HG02678 (cell line): ENCODE results near the gene ARHGAP6.
"Not testable (repeated sequence)": the region's sequence is repeated elsewhere in the genome, so short reads cannot be mapped to it uniquely, and the experiment has no call there.

Experiments used
- ATAC-seq: cut with Tn5 transposase; IDR thresholded peaks from one replicate; pipeline ENCODE4 v1.9.1; 2021; ENCODE audit warnings: mild to moderate bottlenecking, moderate library complexity; ENCODE audit not compliant: unreplicated experiment

ARHGAP6 gene

DNA sequence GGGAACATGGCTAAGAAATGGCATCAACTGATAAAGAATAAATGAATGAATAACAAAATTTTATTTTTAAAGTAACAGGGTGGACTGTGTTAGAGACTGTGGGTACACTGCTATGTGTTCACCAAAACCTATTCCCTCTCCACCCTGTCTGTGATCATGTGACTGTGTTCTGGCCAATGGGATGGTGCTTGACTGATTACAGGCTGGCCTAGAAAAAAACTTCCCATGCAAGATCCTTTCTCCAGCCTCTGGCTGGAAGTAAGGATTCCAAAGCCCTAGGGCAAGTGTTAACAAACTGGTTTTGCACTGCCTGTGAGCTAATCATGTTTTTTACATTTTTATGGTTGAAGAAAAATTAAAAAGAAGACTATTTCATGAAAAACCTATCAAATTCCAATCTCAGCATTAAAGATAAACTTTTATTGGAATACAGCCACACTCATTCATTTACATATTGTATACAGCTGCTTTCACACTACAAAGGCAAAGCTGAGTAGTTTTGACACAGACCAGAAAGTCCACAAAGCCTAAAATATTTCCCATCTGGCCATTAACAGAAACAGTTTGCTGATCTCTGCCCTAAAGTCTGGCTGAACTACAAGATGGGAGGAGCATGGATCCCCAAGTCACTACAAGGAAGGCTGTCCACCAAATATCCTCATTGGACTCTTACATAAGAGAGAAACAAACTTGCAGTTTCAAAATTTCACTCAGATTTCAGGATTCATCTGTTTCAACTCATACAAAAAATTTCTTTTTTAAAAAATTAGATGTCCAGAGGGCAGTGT, 133.2 kb downstream of the ARHGAP6 start:
- ATAC-seq: no peak

DNA sequence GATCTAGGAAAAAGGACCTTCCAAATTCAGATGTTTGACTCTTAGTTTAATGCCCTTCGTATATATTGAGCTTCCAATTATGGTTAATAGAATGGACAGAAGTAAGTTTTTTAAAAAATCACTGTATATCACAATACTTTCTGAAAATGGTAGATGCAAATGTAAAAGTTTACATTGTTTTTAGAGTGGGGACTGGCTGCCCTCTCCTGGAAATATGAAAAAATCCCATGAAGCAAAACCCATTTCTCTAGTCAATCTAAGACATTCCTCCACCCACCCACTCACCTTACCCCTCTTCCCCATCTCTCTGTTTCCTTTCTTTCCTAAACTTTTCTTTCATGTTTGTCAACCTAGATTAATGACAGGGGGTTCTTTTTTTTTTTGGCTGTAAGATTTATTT, 134.5 kb downstream of the ARHGAP6 start:
- no peak for ATAC-seq

DNA sequence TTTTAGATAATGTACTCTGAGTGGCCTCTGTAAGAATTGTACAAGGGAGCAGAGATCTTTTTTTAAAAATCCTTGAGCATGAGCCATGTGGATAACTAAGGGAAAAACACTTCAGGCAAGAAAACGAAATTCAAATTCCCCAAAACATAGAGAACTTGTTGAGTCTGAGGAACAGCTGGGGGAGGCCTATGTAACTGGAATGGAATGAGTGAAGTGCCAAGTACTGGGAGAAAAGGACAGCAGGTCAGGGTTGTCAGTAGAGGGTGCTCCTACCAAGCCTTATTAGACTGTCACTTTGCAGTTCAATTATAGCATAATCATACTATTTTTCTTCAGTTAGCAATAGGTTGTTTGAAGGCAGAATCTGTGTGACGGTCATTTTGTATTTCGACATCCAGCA, 135.1 kb downstream of the ARHGAP6 start:
- ATAC-seq: no peak

DNA sequence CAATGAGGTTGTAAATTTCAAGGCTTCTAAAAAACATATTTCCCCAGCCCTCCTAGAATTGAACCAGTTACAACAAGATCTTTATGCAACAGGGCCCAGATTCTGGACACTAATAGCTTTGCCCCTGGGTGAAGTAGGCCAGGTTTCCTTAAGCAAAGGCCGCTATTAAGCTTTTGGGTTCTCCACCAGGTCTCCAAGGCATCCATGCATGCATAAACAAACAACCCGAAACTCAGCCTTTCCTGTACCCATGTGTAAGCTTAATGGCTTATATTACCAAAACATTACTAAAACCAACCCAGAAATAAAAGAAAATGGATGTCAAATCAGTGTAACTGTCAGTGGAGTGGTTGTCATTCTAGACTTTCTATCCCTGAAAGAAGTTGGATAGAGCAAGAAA, 137.1 kb downstream of the ARHGAP6 start:
- ATAC-seq: no peak

DNA sequence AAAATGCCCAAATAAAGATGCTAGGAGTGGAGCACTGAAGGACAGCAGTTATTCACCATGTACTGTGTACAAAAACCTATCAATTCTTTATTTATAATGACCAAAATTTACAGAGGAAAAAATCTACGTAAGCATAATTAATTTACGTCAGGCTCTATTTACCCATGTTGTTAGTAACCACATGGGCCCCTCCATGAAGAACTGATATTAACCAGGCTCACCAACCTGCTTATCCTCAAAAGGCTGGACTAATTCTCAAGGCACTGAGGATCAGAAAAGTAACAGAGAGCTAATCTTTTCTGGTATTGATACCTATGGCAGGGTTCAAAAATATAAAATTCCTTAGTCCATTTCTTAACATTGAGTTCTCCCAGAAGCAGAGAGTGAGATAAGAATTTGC, 140.0 kb downstream of the ARHGAP6 start:
- ATAC-seq: no peak

DNA sequence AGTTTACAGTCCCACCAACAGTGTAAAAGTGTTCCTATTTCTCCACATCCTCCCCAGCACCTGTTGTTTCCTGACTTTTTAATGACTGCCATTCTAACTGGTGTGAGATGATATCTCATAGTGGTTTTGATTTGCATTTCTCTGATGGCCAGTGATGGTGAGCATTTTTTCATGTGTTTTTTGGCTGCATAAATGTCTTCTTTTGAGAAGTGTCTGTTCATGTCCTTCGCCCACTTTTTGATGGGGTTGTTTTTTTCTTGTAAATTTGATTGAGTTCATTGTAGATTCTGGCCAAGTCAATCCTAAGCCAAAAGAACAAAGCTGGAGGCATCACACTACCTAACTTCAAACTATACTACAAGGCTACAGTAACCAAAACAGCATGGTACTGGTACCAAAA, 146.5 kb downstream of the ARHGAP6 start:
- not testable (repeated sequence) for ATAC-seq

DNA sequence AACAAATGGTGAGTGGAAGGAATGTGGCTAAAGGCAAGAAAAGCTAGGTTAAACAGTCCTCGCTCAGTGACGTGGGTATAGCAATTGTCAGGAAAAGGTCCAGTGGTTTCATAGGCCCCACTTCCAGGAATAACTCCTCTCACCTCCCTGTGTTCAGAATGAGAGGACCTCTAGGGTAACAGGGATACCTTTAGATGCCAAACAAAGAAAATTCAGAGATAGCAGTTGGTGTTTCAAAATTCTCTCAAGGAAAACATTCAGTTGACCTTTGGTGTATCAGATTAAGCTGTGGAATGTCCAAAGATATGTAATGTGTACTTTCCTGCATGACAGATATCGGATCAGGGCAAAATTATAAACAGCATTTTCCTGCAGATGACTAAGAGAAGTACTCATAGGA, 155.9 kb downstream of the ARHGAP6 start:
- ATAC-seq: no peak

DNA sequence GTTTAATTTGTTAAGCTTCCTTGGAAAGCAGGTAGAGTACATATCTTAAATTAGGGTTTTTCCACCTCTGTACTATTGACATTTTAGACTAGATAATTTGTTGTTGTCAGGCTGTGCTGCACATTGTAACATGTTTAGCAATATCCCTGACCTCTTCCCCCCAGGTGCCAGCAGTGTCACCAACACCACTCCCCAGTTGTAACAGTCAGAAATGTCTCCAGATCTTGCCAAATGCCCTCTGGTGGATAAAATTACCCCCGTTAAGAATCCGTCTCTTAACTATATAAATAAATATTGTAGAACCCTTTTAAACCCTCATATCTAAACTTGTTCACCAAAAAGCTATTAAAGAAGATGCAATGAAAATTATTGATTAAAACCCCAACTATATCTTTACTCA, 161.5 kb downstream of the ARHGAP6 start:
- no peak for ATAC-seq

DNA sequence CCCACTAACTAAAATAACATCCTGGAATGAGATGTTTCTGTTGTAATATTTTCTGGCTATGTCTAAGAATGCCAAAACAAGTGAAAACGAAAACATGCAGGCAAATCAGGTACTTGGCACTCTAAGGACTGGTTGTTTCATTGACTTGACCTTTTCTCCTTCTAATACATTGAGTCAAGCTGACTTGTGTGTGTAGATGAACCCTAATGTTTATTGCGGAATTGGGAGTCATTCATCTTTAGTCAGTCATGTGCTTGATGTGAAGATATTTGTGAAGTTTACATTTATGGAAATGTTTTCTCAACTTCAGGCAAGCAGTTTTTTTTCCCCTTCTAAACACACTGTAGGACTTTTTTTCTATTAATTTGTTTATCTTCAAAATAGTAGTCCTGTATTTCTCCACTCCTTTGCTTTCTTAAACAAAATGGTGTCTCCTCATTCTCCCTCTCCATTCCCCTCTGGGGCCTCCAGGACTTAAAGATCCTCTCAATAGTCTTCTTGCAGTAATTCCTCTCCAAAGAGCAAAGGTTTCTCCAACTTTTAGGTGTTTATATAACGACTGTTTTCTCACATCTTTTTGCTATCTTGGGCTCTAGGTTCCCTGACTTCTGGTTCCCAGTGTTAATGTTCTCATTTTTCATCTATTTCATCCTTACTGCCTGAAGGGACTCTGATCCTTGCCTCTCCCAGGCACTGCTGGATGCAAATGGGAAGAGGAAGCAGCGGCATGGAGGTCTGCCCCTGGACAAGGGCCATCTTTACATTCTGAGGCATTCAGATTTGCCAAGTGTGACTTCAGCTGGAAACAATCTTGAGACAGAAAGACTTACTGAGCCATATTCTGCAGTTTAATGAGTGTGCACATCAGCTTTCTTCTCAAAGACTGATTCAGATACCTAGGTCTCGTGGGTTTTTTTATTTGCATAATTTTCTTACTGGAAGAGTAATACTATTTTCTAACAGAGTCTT, 166.4 kb downstream of the ARHGAP6 start:
- ATAC-seq: no peak

DNA sequence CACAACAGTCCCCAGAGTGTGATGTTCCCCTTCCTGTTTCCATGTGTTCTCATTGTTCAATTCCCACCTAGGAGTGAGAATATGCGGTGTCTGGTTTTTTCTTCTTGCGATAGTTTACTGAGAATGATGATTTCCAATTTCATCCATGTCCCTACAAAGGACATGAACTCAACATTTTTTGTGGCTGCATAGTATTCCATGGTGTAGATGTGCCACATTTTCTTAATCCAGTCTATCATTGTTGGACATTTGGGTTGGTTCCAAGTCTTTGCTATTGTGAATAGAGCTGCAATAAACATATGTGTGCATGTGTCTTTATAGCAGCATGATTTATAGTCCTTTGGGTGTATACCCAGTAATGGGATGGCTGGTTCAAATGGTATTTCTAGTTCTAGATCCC, 174.3 kb downstream of the ARHGAP6 start:
- ATAC-seq: not testable (repeated sequence)

DNA sequence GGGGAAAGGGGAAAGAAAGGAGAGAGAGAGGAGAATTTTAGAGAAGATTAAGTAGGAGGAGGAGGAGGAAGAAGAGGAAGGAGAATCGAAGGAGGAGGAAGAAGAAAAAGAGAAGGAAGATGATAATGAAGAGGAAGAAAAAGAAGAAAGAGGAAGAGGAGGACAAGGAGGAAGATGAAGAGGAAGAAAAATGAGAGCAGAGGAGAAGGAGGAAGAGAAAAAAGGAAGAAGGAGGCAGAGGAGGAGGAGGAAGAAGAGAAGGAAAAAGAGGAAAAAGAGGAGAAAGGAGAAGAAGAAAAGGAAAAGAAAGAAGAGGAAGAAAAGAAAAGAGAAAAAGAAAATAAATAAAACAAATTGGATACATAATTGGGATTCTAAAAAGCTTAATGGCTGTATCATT, 181.4 kb downstream of the ARHGAP6 start:
- no peak for ATAC-seq

DNA sequence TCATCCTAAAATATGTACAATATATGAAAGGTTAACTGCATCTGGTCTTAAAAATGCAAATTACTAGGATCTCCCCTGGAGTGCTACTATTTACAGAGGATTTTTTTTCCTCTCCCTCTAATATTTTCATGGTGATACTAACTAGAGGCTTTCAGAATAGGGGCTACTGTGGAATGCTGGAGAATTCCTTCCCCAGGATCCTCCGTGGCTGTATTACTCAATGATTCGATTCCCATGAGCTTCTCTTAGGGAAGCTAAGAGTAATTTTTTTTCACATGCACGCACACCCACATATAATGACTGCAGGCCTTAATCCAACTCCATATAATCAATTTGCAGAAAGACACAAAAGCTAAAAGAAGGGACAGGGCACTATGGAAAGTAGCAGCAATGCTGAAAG, 184.7 kb downstream of the ARHGAP6 start:
- no peak for ATAC-seq

DNA sequence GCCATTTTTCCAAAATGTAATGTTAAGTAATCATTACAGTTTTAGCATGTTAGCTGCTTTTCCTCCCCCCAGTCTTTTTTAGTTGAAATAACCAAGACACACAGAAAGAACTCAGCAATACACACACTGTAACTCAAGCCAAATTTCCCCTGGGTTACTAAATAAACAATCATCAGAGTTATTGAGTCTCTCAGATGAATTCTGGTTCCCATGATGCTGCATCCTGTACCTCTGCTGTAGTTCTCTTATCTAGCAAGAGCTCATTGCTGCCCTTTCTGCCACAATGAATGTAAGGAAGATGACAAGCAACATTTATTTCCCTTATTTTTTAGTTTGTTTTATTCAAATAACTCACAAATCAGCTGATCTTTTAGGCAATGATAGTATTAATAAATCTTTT, 185.1 kb downstream of the ARHGAP6 start:
- no peak for ATAC-seq

DNA sequence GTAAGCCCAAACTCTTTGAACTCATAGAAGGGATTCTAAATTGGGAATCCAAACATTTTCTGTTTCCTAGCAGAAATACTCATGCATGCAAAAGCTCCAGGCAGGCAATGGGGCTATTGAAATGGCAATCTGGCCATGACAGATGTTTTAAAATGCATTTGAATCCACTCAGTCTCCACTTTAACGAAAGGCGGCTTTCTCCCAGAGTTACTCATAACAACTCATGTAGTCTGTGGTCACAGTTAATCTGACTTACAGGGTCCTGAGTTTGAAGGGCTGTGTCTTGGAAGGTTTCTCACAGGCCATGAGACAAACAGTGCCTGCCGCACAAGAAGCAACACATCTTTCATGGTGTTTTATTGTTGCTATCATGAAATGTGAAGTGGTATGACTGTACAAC, 186.8 kb downstream of the ARHGAP6 start:
- ATAC-seq: no peak

DNA sequence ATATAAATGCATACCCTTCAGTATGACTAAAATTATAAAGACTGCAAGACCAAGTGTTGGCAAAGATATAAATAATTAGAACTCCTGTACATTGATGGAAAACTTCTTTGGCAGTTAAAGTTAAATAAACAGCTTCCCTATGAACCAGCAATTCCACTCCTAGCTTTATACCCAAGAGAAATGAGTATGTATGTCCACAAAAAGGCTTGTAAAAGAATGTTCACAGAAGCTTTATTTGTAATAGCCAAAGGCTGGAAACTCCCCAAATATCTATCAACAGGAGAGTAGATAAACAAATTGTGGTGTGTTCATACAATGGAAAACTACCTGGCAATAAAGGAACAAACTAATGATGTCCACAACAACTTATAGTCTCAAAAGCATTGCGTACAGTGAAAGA, 187.7 kb downstream of the ARHGAP6 start:
- no peak for ATAC-seq

DNA sequence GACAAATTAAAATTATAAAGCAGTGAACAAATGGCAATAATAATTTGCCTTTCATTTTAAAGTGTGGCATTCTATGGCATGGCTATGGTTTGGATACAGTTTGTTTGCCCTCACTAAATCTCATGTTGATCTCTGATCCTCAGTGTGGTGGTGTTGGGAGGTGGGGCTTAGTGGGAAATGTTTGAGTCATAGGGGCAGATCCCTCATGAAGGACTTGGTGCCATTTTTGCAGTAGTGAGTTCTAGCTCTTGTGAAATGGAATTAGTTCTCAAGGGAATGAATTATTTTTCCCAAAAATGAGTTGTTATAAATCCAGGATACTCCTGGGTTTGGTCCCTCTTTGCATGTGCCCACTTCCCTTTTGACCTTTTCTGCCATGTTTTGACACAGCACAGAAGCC, 191.1 kb downstream of the ARHGAP6 start:
- ATAC-seq: no peak

DNA sequence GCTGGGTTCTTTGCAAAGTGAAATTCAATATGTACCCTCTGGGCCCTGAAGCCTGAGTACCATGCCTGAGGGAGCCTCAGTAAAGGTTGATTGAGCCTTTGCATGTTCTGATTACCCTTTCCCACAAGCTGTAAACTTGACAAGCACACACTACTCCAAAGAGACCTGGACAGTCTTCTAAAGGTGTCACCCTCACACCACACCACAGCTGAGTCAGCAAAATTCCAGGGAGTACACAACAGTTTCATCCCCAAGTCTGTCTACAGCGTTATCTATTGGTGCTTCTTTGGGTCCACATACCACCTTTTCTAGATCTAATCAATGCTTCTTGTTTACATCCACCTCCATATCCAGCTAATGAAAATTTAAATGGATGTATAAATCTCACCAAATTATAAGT, 191.7 kb downstream of the ARHGAP6 start:
- no peak for ATAC-seq

DNA sequence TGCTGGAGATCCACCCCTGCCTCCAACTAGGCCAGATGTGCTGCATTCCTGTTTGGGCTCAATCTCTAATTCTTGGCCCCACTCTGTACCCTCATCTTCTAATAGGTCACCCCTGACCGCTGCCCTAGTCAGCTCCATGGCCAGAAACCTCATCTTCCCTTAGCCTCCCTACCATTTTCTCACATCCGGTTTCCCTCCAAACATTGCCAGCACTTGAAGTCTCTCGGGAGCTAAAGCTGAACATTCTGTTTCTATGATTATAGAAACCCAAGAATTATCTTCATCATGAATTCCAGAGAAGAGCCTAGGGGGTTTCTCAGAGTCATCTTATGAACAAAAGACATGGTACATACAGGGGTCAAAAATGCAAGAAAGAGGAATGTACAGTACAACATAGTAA, 192.8 kb downstream of the ARHGAP6 start:
- ATAC-seq: no peak

DNA sequence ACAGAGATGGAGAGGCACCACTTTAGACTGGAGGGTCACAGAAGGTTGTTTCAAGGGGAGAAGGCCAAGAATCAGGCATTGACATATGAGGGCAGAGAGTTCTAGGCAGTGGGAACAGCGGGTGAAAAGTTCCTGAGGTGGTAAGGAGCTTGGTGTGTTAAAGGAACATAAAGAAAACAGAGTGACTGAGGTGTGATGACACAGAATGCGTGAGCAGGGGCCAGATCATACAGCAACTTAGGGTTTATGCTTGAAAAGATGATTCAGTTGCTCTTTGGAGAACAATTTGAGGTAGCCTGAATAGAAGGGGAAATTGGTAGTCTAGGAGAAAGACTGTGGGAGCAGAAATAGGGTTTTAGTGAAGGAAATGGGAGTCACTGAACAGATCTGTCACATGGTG, 193.3 kb downstream of the ARHGAP6 start:
- no peak for ATAC-seq

DNA sequence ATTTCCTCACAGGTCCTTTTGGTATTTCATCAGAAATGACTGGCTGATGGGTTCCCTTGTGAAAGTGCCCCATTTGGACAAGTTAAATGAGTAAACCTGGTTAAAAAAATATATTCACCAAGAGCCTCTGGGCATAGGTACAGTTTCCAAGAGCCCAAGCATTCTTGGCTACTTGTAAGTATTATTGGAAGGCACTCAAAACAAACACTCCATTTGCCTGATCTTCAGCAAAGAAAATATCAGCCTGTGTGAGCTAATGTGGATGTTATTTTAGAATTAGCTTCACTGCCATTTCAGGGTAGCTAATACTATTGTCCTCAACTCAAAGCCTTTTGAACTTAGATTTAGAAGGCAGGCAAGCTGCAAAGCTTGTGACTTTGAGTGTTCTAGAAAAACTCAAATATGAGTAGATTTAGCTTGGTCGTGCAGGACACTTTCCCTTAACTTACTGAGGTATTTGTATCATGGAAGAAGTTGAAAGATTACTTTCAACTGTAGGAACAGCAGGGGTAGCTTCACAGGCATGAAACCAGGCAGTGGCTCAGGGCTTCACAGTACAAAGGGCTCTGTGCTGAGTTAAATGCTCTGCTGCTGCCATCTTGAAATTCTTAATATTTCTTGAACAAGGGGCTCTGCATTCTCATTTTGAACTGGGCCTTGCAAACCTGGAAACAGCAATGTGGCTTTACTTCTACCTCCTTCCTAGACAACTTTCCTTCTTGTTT, 195.3 kb downstream of the ARHGAP6 start:
- ATAC-seq: no peak

DNA sequence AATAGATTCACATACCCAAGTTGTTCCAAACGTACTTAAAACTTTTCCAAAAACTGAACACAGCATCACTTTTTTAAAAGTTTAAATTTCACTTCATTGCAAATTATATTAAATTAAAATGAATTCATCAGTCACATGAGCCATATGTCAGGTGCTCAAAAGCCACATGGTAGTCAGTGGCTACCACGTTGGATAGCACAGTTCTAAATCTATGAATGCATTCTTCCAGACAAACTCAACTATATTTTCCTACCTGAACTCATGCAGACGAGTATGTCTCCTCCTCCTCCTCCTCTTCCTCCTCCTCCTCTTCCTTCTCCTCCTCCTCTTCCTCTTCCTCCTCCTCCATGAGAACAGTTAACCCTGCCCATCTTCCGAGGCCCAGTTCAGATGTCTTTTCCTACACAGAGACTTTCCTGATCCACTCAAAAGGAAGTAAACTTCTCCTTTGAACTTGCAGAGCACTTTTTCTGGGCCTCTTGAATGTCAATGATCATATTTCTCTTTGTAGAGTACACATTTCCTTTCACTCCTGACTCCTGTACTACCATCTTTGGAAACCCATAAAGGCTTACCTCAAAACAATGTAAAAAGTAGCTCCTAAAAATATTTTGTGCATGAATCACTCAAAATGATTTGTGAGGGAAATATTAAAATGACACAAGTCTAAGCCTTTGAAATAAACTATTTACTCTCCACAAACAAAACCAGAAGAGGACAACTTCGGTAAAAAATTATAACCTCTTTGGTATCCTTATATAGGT, 199.9 kb downstream of the ARHGAP6 start:
- ATAC-seq: no peak
